ENCODE data around the gene SYT12.

GRCh38 chr11:67032830-67033551, 10.1 kb downstream of the SYT12 start:
- no peak for TF ChIP-seq CTCF (IDR thresholded peaks at IDR 0.05)
- no peak for TF ChIP-seq POLR2AphosphoS5 (IDR thresholded peaks at IDR 0.05)
- TF ChIP-seq POLR2A (IDR thresholded peaks at IDR 0.05; ENCODE audit: low read depth), result no peak
- TF ChIP-seq EP300 (IDR thresholded peaks at IDR 0.05), result no peak
